ENCODE measurements around the gene BORCS6.

BORCS6 gene

DNA sequence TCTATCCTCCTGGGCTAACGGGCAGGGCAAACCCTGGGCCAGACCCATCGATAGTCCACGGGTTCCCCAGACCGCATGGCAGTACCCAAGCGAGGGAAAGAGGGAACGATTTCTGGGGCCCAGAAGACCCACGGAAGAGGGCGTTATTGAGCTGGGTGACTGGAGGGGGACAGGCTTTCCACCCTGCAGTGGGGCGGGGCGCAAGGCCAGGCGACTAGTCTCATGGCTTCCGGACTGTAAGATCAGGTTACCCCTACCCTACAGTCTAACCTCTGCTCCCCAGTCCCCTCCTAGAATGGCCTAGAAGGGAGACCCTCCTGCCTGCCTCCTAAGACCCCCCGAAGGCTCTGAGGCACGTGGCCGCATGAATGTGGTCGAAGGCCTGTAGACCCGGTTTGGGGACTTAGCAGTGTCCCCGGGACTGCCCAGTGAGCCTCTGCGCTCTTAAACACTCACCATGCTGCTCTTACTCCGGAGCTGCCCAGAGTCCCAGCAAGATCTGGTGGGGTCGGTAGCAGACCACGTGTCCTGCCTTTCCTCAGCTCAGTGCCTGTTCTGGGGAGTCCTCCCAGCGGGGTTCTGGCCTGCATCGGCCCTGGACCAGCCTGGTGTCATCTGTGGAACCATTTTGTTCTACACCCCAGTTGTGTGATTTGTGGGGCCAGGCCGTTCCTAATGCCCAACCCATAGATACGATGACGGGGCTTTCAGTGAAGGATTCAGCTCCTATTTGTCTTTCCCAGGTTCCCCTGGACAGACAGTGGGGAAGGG is 33.6 kb upstream of the BORCS6 start:
- TF ChIP-seq SIN3A (IDR thresholded peaks at IDR 0.05; ENCODE audit: borderline replicate concordance, insufficient read depth, low read length), result 0 out of 2 replicates have a peak, but pooled peaks have one; percentile 19
- no peak for TF ChIP-seq TAF1 (IDR thresholded peaks at IDR 0.05; ENCODE audit: borderline replicate concordance, insufficient read depth, low read length)
- TF ChIP-seq, protein P1, sequence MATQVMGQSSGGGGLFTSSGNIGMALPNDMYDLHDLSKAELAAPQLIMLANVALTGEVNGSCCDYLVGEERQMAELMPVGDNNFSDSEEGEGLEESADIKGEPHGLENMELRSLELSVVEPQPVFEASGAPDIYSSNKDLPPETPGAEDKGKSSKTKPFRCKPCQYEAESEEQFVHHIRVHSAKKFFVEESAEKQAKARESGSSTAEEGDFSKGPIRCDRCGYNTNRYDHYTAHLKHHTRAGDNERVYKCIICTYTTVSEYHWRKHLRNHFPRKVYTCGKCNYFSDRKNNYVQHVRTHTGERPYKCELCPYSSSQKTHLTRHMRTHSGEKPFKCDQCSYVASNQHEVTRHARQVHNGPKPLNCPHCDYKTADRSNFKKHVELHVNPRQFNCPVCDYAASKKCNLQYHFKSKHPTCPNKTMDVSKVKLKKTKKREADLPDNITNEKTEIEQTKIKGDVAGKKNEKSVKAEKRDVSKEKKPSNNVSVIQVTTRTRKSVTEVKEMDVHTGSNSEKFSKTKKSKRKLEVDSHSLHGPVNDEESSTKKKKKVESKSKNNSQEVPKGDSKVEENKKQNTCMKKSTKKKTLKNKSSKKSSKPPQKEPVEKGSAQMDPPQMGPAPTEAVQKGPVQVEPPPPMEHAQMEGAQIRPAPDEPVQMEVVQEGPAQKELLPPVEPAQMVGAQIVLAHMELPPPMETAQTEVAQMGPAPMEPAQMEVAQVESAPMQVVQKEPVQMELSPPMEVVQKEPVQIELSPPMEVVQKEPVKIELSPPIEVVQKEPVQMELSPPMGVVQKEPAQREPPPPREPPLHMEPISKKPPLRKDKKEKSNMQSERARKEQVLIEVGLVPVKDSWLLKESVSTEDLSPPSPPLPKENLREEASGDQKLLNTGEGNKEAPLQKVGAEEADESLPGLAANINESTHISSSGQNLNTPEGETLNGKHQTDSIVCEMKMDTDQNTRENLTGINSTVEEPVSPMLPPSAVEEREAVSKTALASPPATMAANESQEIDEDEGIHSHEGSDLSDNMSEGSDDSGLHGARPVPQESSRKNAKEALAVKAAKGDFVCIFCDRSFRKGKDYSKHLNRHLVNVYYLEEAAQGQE (IDR thresholded peaks at IDR 0.05; ENCODE audit: insufficient read depth in 1 of 2, low read depth in 2 of 2, low read length in 2 of 2), result no peak

DNA sequence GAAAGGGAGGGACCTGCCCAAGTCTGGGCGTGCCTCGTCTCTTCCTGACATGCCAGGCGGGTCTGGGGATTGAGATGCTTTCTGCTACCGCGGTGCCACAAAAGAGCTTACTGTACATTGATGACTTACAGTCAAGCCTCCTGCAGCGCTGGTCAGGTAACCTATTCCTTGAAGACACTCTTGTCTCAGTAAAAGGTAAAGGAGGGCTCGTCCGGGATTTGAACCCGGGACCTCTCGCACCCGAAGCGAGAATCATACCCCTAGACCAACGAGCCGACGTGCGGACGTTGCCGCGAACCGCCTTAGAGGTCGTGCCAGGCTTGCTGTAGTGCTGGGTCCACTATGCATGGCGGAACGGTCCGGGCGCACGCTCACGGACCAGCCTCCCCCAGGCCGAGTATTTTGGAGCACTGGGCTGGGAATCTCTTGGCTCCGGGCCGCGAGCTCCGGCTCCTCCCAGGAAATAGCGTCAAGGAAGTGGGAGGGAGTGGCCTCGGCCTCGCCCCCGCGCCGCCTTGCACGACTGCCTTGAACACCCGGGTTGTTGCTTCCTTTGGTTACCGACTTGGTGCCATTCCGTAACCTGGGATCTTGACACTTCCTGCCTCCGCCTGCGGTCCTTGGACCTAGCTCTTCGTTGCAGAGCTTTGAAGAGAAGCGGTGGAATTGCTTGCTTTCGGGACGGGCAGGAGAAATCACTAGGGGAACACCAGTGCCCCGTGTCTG is 32.8 kb upstream of the BORCS6 start:
- TF ChIP-seq, protein P1 (IDR thresholded peaks at IDR 0.05; ENCODE audit: insufficient read depth in 1 of 2, low read depth in 2 of 2, low read length in 2 of 2), result peak in 1 of 2 experiments; percentile 45; a peak in 1 of 4 replicates
- TF ChIP-seq FOXP2 (optimal IDR thresholded peaks at IDR 0.05; ENCODE audit: borderline replicate concordance, extremely low read depth, extremely low read length, insufficient read depth) (peak; percentile 82), TAF1 (IDR thresholded peaks at IDR 0.05; ENCODE audit: borderline replicate concordance, insufficient read depth, low read length) (peak; percentile 72), POLR2AphosphoS5 (IDR thresholded peaks at IDR 0.05; ENCODE audit: low read depth, low read length) (peak; percentile 90), SIN3A (IDR thresholded peaks at IDR 0.05; ENCODE audit: borderline replicate concordance, insufficient read depth, low read length) (no peak; the same call in 1 of the 2 replicates)

DNA sequence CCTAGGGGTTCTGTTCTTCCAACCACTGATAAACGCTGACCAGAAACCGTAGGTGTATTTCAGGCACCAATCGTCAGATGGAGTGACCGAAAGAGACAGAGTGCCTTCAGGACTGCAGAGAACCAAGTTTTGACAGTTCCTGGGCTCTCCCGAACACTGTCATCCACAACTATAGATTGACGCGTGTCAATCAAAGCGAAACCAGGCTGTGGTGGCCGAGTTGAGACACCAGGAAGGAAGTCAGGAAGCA is 32.3 kb upstream of the BORCS6 start:
- TF ChIP-seq POLR2AphosphoS5 (IDR thresholded peaks at IDR 0.05; ENCODE audit: low read depth, low read length) (no peak), FOXP2 (optimal IDR thresholded peaks at IDR 0.05; ENCODE audit: borderline replicate concordance, extremely low read depth, extremely low read length, insufficient read depth) (no peak), SIN3A (IDR thresholded peaks at IDR 0.05; ENCODE audit: borderline replicate concordance, insufficient read depth, low read length) (no peak)

DNA sequence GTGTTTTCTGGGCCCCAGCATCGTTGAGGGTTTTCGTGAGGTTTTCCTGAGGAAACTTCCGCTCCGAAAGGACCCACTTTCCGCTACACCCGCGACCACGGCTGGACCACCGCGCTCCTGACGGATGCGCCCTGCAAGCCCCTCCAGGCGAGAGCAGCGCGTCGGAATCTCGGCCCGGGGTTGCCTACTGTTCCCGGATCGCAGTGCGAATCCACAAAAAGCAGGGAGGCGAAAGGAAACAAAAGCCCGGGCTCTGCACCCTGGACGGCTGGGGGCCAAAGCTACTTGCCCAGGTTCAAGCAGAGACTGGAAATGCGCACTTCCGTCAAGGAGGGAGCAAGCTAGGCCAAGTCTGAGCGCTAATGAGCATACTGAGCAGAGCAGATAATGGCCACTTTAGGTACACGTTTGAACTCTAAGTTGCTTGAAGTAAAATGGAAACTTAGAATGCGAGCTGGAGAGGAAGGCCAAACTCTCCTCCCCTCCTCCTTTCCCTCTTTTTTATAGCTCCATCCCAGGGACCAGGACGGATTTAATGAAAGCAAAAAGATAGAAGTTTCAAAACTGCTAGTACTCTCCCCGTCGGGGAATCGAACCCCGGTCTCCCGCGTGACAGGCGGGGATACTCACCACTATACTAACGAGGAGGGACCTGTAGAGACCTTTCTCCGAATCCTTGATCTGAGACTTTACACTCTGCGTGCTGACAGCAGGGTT is 31.8 kb upstream of the BORCS6 start:
- no peak for TF ChIP-seq SIN3A (IDR thresholded peaks at IDR 0.05; ENCODE audit: borderline replicate concordance, insufficient read depth, low read length)
- no peak for TF ChIP-seq FOXP2 (optimal IDR thresholded peaks at IDR 0.05; ENCODE audit: borderline replicate concordance, extremely low read depth, extremely low read length, insufficient read depth)
- TF ChIP-seq, protein P1 (IDR thresholded peaks at IDR 0.05; ENCODE audit: insufficient read depth in 1 of 2, low read depth in 2 of 2, low read length in 2 of 2), result peak in 1 of 2 experiments; percentile 18; a peak in 1 of 4 replicates
- 0 out of 2 replicates have a peak, but pooled peaks have one; percentile 14 for TF ChIP-seq POLR2AphosphoS5 (IDR thresholded peaks at IDR 0.05; ENCODE audit: low read depth, low read length)
- TF ChIP-seq TAF1 (IDR thresholded peaks at IDR 0.05; ENCODE audit: borderline replicate concordance, insufficient read depth, low read length), result peak; percentile 60; the same call in 1 of the 2 replicates

DNA sequence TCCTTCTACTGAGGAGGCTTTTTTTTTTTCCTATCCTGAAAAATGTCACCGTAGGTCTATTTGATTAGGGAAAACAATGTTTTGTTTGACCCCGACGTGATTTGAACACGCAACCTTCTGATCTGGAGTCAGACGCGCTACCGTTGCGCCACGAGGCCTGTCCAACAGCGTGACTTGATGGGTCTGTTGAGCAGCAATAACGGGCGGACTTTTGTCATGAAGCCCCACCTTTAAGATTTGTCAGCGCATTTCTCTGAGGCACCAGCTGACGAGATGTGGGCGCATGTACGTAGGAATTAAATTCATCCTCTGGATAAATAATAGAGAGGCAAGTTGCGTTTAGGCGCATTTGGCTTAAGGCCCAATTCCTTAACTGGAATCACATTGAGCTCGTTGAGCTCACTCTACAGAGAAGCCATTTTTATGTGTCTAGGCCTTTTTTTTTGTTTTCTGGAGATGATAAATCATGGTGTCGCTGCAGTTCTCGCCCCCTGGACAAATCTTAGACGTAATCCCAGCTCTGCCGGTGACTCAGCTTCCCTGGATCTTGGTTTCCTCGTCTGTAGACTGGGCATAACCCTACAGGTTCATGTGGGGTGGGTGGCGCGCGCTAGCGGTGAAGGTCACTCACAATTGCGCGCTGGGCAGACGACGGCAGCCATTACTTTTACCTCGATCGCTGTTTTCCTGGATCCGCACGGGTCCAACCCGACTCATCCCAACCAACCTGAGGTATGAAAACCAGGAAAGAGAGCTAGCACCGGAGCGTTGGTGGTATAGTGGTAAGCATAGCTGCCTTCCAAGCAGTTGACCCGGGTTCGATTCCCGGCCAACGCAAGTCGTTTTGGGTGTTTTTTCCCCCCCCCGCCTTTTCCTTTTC is 31.0 kb upstream of the BORCS6 start:
- TF ChIP-seq, protein P1 (IDR thresholded peaks at IDR 0.05; ENCODE audit: insufficient read depth in 1 of 2, low read depth in 2 of 2, low read length in 2 of 2), result peak; percentile 24 to 59; a peak in 1 of 4 replicates
- no peak for TF ChIP-seq FOXP2 (optimal IDR thresholded peaks at IDR 0.05; ENCODE audit: borderline replicate concordance, extremely low read depth, extremely low read length, insufficient read depth)
- no peak for TF ChIP-seq TAF1 (IDR thresholded peaks at IDR 0.05; ENCODE audit: borderline replicate concordance, insufficient read depth, low read length)
- TF ChIP-seq POLR2AphosphoS5 (IDR thresholded peaks at IDR 0.05; ENCODE audit: low read depth, low read length), result no peak
- TF ChIP-seq SIN3A (IDR thresholded peaks at IDR 0.05; ENCODE audit: borderline replicate concordance, insufficient read depth, low read length), result no peak

Data from PFSK-1 (cell line).